ENCODE data around the gene P2RY2. TPM values are rescaled to one million over a fixed set of nuclear protein-coding genes. Genes with fewer than 3 reads are reported as not detected.

Gene P2RY2
- total RNA-seq, 1 experiment from 2014 or later: 0.26 TPM

DNA sequence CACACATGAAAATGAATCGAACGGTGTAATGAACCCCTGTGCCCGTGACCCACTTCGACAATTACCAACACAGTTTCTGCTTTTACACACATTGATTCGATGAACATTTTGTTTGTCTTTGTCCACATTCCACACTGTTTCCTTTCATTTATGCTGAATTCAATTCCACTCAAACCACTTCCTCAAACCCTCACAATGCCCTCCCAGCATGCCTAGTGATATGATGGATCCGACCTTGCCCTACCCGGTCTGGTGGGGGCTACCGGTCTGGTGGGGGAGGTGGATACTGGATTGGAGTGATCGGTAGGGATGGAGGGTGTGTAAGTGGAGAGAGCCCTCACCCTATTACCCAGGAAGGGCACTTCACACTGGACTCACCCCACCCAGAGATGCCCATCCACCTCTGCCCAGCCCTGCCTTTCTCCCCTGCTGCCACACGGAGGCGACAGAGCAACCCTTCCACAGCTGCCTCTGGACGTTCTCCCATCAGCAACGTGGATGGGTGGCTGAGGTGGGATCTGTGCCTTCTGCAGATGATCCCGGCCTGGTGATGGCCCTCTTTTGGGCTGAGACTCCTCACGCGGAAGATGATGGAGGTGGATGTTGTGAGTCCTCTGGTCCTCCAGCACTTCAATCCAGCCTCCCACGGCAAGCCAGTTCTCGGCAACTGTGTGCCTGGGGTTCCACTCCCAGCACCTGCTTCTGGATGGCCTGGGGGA, 33.0 kb upstream of the P2RY2 start:
- WGBS (ENCODE audit: extremely low coverage, insufficient read length, low lambda C conversion rate): no CpG with 5 or more reads among the region's 18 CpGs
- Histone ChIP-seq H3K79me1 (ENCODE audit: insufficient read depth, low read depth, low read length, poor library complexity, severe bottlenecking) (no peaks in the 10 kb centered on the region), H2AK5ac (ENCODE audit: insufficient read length, low read length) (no peak overlapping the region), H3K23me2 (ENCODE audit: insufficient read length, low read depth, low read length, poor library complexity, severe bottlenecking) (no peaks in the 10 kb centered on the region), H4K91ac (ENCODE audit: insufficient read length, low read depth, low read length) (no peak overlapping the region), H3K9me3 (ENCODE audit: control insufficient read depth, low read depth, low read length) (no peaks in the 10 kb centered on the region), H2BK15ac (ENCODE audit: low read depth, low read length) (no peak overlapping the region), H4K8ac (replicated peaks; ENCODE audit: insufficient read length, low read depth, low read length) (no peak overlapping the region), H3K9ac (ENCODE audit: extremely low read depth, insufficient read length, low read length) (no peak overlapping the region), H3K23ac (ENCODE audit: insufficient read length, low read depth, low read length) (no peak overlapping the region), H2BK120ac (ENCODE audit: low read depth, low read length, poor library complexity, severe bottlenecking) (no peak overlapping the region), H3K27me3 (ENCODE audit: insufficient read depth, low read length) (no peaks in the 10 kb centered on the region), H4K20me1 (ENCODE audit: control insufficient read depth, insufficient read depth, insufficient read length) (no peaks in the 10 kb centered on the region), H3K79me2 (ENCODE audit: insufficient read depth, low read length) (no peaks in the 10 kb centered on the region), H2AFZ (ENCODE audit: low read length) (no peak overlapping the region), H3K4me2 (ENCODE audit: insufficient read depth, insufficient read length, low read length) (no peak overlapping the region), H3T11ph (ENCODE audit: low read length) (no peak overlapping the region), H4K5ac (ENCODE audit: insufficient read length, low read depth, low read length) (no peak overlapping the region), H2BK12ac (ENCODE audit: insufficient read length, low read depth, low read length) (no peak overlapping the region), H3K4me1 (ENCODE audit: insufficient read depth, low read length) (no peaks in the 10 kb centered on the region), H3K27ac (ENCODE audit: insufficient read length, low read depth, low read length) (no peak overlapping the region), H3K4ac (ENCODE audit: low read depth, low read length) (no peak overlapping the region), H3K56ac (ENCODE audit: insufficient read length, low read depth, low read length) (no peak overlapping the region), H2BK20ac (ENCODE audit: low read depth, low read length, poor library complexity, severe bottlenecking) (no peak overlapping the region), H2BK5ac (ENCODE audit: insufficient read length, low read length) (no peak overlapping the region), H3K14ac (ENCODE audit: insufficient read depth, low read length) (no peak overlapping the region), H3K18ac (ENCODE audit: insufficient read length, low read depth, low read length) (no peak overlapping the region)
- DNase-seq: peak; percentile 82
- Mint-ChIP-seq H3K9me3 (no peaks in the 10 kb centered on the region), H3K27me3 (ENCODE audit: low read depth) (peaks cover 3% of the 10 kb centered on the region), H3K27ac (no peak overlapping the region), H3K36me3 (ENCODE audit: insufficient read depth in 1 of 3, low read depth in 3 of 3) (no peaks in the 10 kb centered on the region), H3K4me3 (0 out of 5 replicates have a peak overlapping the region, but pooled peaks of 1 of the 2 experiments have one; percentile 38), H3K4me1 (peaks cover 12 to 13% of the 10 kb centered on the region in 2 experiments)
- TF ChIP-seq, protein P1, sequence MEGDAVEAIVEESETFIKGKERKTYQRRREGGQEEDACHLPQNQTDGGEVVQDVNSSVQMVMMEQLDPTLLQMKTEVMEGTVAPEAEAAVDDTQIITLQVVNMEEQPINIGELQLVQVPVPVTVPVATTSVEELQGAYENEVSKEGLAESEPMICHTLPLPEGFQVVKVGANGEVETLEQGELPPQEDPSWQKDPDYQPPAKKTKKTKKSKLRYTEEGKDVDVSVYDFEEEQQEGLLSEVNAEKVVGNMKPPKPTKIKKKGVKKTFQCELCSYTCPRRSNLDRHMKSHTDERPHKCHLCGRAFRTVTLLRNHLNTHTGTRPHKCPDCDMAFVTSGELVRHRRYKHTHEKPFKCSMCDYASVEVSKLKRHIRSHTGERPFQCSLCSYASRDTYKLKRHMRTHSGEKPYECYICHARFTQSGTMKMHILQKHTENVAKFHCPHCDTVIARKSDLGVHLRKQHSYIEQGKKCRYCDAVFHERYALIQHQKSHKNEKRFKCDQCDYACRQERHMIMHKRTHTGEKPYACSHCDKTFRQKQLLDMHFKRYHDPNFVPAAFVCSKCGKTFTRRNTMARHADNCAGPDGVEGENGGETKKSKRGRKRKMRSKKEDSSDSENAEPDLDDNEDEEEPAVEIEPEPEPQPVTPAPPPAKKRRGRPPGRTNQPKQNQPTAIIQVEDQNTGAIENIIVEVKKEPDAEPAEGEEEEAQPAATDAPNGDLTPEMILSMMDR (conservative IDR thresholded peaks at IDR 0.05): peak; percentile 89
